HG03280 (cell line): ENCODE measurements around the gene AP3S2.
"Not testable (repeated sequence)": the region's sequence is repeated elsewhere in the genome, so short reads cannot be mapped to it uniquely, and the experiment has no call there.

ENCODE experiments used
- ATAC-seq: cut with Tn5 transposase; IDR thresholded peaks from one replicate; pipeline ENCODE4 v1.9.1; 2021; ENCODE audit warnings: mild to moderate bottlenecking, moderate library complexity; ENCODE audit not compliant: unreplicated experiment

Gene AP3S2

GRCh38 chr15:89802986-89803824 lies 90.6 kb downstream of the AP3S2 start:
- ATAC-seq = no peak

GRCh38 chr15:89802231-89802928 lies 91.4 kb downstream of the AP3S2 start:
- no peak for ATAC-seq

- no peak for ATAC-seq
Observed at GRCh38 chr15:89801471-89802195, 92.2 kb downstream of the AP3S2 start.

GRCh38 chr15:89799918-89800498 lies 93.8 kb downstream of the AP3S2 start:
- no peak for ATAC-seq

- no peak for ATAC-seq
Observed at GRCh38 chr15:89799011-89799911, 94.5 kb downstream of the AP3S2 start.

GRCh38 chr15:89797678-89798201 lies 96.1 kb downstream of the AP3S2 start:
- no peak for ATAC-seq

- ATAC-seq = no peak
Observed at GRCh38 chr15:89795996-89796395, 97.8 kb downstream of the AP3S2 start.

GRCh38 chr15:89794627-89795241 lies 99.1 kb downstream of the AP3S2 start:
- no peak for ATAC-seq

- no peak for ATAC-seq
Observed at GRCh38 chr15:89792106-89792805, 101.5 kb downstream of the AP3S2 start.

GRCh38 chr15:89790661-89791060 lies 103.1 kb downstream of the AP3S2 start:
- no peak for ATAC-seq

GRCh38 chr15:89790206-89790605 lies 103.6 kb downstream of the AP3S2 start:
- ATAC-seq = no peak

- not testable (repeated sequence) for ATAC-seq
Observed at GRCh38 chr15:89788585-89788984, 105.2 kb downstream of the AP3S2 start.

- no peak for ATAC-seq
Observed at GRCh38 chr15:89787944-89788343, 105.8 kb downstream of the AP3S2 start.

GRCh38 chr15:89785774-89786140 lies 108.0 kb downstream of the AP3S2 start:
- no peak for ATAC-seq

- no peak for ATAC-seq
Observed at GRCh38 chr15:89785064-89785773, 108.6 kb downstream of the AP3S2 start.

- no peak for ATAC-seq
Observed at GRCh38 chr15:89784686-89784960, 109.2 kb downstream of the AP3S2 start.

GRCh38 chr15:89783861-89784685 lies 109.7 kb downstream of the AP3S2 start:
- no peak for ATAC-seq
